Activated T-helper 17 cell treated with anti-CD3 and anti-CD28 coated beads, Interleukin-2, amount 50 U/mL, for 72 hours (primary cell): ENCODE measurements around the gene METTL3. TPM values are rescaled to one million over a fixed set of nuclear protein-coding genes. Genes with fewer than 3 reads are reported as not detected.

ENCODE experiments used
- ATAC-seq: fragments of 150-1000 bp; cut with Tn5 transposase; replicated peaks from 2 replicates; pipeline ENCODE4 v1.10.0; 2021; ENCODE audit warnings: mild to moderate bottlenecking, moderate library complexity
- H3K27ac Mint-ChIP-seq: one replicate; pipeline ENCODE4 v1.8.0; 2022; ENCODE audit warnings: mixed read lengths
- H3K27me3 Mint-ChIP-seq: one replicate; pipeline ENCODE4 v1.8.0; 2022; ENCODE audit warnings: mixed read lengths
- H3K36me3 Mint-ChIP-seq: one replicate; pipeline ENCODE4 v1.8.0; 2022; ENCODE audit warnings: low read depth, mild to moderate bottlenecking, mixed read lengths
- H3K4me1 Mint-ChIP-seq: one replicate; pipeline ENCODE4 v1.8.0; 2022; ENCODE audit warnings: mixed read lengths
- H3K4me3 Mint-ChIP-seq: one replicate; pipeline ENCODE4 v1.8.0; 2022; ENCODE audit warnings: mild to moderate bottlenecking, mixed read lengths
- H3K9me3 Mint-ChIP-seq: one replicate; pipeline ENCODE4 v1.8.0; 2022; ENCODE audit warnings: mixed read lengths
- total RNA-seq, 2 donors: library from RNA; stranded (reverse); gene quantifications; one replicate each; pipeline ENCODE4 v1.2.3, GENCODE V29; 2022

METTL3 gene
- total RNA-seq, 2 donors from 2014 or later, result 59.5 to 71.9 TPM

DNA sequence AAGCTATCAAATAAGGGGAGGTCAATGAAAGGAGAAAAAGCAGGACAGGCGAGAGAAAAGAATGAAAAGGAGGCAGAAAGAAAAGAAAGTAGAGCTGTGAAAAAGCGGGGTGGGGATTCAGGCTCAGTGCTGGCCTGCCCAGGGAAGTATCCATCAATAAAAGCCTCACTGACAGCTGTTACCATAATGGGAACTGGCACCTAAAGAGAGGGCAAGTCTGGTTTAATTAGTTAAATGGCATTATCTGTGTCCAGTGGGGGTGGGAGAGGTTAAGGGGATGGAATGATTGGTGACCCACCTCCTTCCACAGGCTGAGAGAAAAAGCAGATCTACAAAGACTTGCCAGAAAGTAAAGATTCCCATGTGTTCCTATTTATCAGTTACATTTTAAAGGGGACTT lies 7.6 kb upstream of the METTL3 start:
- Mint-ChIP-seq H3K36me3 (no peaks in the 10 kb centered on the region), H3K27me3 (peaks cover 8% of the 10 kb centered on the region), H3K9me3 (no peaks in the 10 kb centered on the region), H3K27ac (no peak overlapping the region), H3K4me1 (no peaks in the 10 kb centered on the region), H3K4me3 (no peak overlapping the region)
- ATAC-seq, result no peak

GRCh38 chr14:21514341-21514740 lies 3.2 kb upstream of the METTL3 start:
- Mint-ChIP-seq H3K36me3 (peaks cover 10% of the 10 kb centered on the region), H3K9me3 (no peaks in the 10 kb centered on the region), H3K4me1 (peaks cover 6% of the 10 kb centered on the region), H3K4me3 (no peak overlapping the region), H3K27me3 (peaks cover 8% of the 10 kb centered on the region), H3K27ac (no peak overlapping the region)
- no peak for ATAC-seq

DNA sequence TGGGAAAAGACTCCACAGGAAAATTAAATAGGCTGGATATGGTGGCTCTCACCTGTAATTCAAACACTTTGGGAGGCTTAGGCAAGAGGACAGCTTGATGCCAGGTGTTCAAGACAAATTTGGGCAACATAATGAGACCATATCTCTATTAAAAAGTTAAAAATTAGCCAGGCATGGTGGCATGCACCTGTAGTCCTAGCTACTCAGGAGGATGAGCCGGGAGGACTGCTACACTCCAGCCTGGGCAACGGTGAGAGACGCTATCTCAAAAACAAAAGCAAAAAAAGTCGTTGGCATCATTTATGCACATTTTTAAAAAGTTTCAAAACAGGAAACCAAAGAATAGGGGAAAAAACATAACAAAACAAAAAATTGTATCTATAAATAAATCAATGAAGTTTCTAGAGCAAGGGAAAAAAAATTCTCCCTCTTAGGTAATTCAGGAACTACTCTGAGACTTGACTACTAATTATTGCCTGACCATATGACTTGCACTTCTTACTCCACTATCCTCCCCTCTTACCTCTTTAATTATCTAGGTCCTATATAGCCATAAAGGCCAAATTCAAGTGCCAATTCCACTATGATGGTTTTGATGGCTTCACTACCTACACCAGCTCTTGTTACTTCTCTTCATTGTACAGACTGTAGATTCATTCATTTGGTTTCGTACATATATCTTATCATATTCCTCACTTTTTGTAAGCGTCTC lies 1.6 kb downstream of the METTL3 start:
- ATAC-seq, result no peak
- no peaks in the 10 kb centered on the region for H3K27me3 Mint-ChIP-seq
- peaks cover 45% of the 10 kb centered on the region for H3K36me3 Mint-ChIP-seq
- H3K4me3 Mint-ChIP-seq, result peak overlapping the region; percentile 84
- no peaks in the 10 kb centered on the region for H3K9me3 Mint-ChIP-seq
- H3K4me1 Mint-ChIP-seq, result peaks cover 19% of the 10 kb centered on the region
- H3K27ac Mint-ChIP-seq, result peak overlapping the region; percentile 82

- Mint-ChIP-seq H3K27ac (no peak overlapping the region), H3K36me3 (peaks cover 69% of the 10 kb centered on the region), H3K4me3 (no peak overlapping the region), H3K27me3 (no peaks in the 10 kb centered on the region), H3K4me1 (peaks cover 19% of the 10 kb centered on the region), H3K9me3 (no peaks in the 10 kb centered on the region)
- ATAC-seq, result no peak
Measured at GRCh38 chr14:21506557-21506956, 4.6 kb downstream of the METTL3 start.

- peak; percentile 82 for ATAC-seq
- peak overlapping the region; percentile 0 for H3K27ac Mint-ChIP-seq
- no peaks in the 10 kb centered on the region for H3K27me3 Mint-ChIP-seq
- H3K4me1 Mint-ChIP-seq, result peaks cover 23% of the 10 kb centered on the region
- peak overlapping the region; percentile 16 for H3K4me3 Mint-ChIP-seq
- peaks cover 81% of the 10 kb centered on the region for H3K36me3 Mint-ChIP-seq
- no peaks in the 10 kb centered on the region for H3K9me3 Mint-ChIP-seq
Measured at GRCh38 chr14:21505012-21505553, 6.1 kb downstream of the METTL3 start.

DNA sequence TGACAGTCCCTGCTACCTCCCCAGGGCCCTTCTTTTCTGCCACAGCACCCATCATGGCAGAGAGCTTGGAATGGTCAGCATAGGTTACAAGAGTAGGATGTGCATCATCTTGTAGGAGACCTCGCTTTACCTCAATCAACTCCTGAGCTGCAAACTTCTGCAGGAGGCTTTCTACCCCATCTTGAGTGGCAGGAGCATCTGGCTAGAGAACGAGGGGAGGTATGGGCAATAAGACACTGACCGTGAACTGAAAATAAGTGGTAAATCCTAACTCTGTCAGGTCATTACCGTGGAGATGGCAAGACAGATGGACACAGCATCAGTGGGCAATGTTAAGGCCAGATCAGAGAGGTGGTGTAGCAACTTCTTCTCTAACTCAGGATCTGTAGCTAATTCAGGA lies 7.8 kb downstream of the METTL3 start:
- H3K27ac Mint-ChIP-seq, result peak overlapping the region; percentile 41
- no peaks in the 10 kb centered on the region for H3K9me3 Mint-ChIP-seq
- no peaks in the 10 kb centered on the region for H3K27me3 Mint-ChIP-seq
- peaks cover 26% of the 10 kb centered on the region for H3K4me1 Mint-ChIP-seq
- ATAC-seq, result no peak
- H3K36me3 Mint-ChIP-seq, result peaks cover 81% of the 10 kb centered on the region
- no peak overlapping the region for H3K4me3 Mint-ChIP-seq

- peaks cover 18% of the 10 kb centered on the region for H3K4me1 Mint-ChIP-seq
- H3K4me3 Mint-ChIP-seq, result no peak overlapping the region
- peaks cover 85% of the 10 kb centered on the region for H3K36me3 Mint-ChIP-seq
- no peaks in the 10 kb centered on the region for H3K9me3 Mint-ChIP-seq
- no peaks in the 10 kb centered on the region for H3K27me3 Mint-ChIP-seq
- H3K27ac Mint-ChIP-seq, result no peak overlapping the region
- ATAC-seq, result no peak
Measured at GRCh38 chr14:21501568-21501967, 9.6 kb downstream of the METTL3 start.

DNA sequence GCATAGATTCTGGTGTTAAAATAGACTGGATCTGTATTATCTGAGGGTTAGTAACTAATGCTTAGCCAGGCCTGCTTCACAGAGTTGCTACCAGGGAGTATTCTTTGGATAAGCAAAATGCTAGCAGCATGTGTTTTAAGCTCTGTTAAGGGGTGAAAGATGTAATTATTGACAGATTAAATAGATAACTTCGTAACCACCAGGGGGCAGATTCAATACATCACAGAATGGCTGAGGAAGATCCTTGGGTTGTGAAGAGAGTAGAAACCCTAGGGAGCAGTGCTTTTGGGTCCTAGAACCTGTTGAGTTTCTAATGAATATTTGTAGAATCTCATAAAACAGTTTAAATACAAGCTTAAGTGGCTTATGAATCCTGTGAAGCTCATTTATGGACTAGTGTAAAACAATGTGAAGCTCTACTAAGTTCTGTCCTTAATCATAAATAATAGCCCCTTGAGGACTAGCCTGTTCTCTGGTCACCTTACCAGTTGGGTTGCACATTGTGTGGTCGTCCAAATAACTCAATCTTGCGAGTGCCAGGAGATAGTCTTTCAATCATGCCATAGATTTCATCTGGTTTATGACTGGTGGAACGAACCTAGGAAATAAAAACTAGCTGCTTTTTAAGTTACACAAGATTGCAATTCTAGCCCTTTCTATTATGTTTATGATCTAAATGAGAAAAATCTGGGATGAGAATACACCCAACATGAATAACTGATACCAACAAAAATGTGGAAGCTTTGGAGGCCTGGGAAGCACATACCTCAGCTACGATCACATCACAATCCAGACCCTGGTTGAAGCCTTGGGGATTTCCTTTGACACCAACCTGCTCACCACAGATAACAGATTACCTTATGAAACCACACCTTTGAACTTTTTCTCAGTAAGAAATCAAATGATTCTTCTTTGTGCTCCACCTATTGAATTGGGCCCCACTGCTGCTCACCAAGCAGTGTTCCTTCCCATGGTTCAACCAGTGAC lies 12.3 kb downstream of the METTL3 start:
- Mint-ChIP-seq H3K36me3 (peaks cover 100% of the 10 kb centered on the region), H3K27me3 (no peaks in the 10 kb centered on the region), H3K27ac (peak overlapping the region; percentile 75), H3K4me3 (peak overlapping the region; percentile 46), H3K4me1 (peaks cover 14% of the 10 kb centered on the region), H3K9me3 (no peaks in the 10 kb centered on the region)
- ATAC-seq, result peak; percentile 77

- Mint-ChIP-seq H3K36me3 (peaks cover 100% of the 10 kb centered on the region), H3K9me3 (no peaks in the 10 kb centered on the region), H3K4me1 (peaks cover 14% of the 10 kb centered on the region), H3K27me3 (no peaks in the 10 kb centered on the region), H3K27ac (no peak overlapping the region), H3K4me3 (no peak overlapping the region)
- no peak for ATAC-seq
Measured at GRCh38 chr14:21496453-21496852, 14.7 kb downstream of the METTL3 start.

GRCh38 chr14:21494902-21495762 lies 16.0 kb downstream of the METTL3 start:
- Mint-ChIP-seq H3K27me3 (no peaks in the 10 kb centered on the region), H3K9me3 (no peaks in the 10 kb centered on the region), H3K27ac (no peak overlapping the region), H3K4me1 (peaks cover 7% of the 10 kb centered on the region), H3K36me3 (peaks cover 100% of the 10 kb centered on the region), H3K4me3 (no peak overlapping the region)
- ATAC-seq, result no peak

DNA sequence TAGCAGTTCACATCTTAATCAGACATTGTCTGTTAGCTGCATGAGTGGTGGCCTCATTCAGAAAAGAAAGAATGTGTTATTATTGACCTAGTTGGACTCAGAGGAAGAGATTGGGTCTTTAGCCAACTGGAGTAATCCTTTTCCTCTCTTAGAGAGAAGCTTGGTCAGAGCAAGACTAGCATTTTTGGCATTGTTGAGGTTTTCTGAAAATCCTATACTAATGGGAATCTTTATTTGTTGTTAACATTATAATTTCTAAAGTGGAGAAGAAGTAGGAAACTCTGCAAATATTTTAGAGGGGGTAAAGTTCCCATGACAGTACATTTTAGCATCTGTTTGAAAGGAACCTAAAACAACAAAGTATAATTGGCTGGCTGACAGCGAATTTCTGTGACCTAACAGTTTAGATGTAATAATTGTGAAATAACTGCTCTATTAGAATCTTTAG lies 24.5 kb downstream of the METTL3 start:
- Mint-ChIP-seq H3K4me3 (no peak overlapping the region), H3K9me3 (no peaks in the 10 kb centered on the region), H3K27me3 (no peaks in the 10 kb centered on the region), H3K4me1 (peaks cover under 1% of the 10 kb centered on the region), H3K36me3 (peaks cover 75% of the 10 kb centered on the region), H3K27ac (peak overlapping the region; percentile 8)
- no peak for ATAC-seq

GRCh38 chr14:21476925-21477681 lies 34.0 kb downstream of the METTL3 start, which contains the start of the genes RAB2B and TOX4:
TSS of gene RAB2B (minus strand) at chr14:21476959. CDS start at chr14:21476872, 87 bp downstream.
TSS of gene TOX4 (plus strand) at chr14:21477195. CDS start at chr14:21477279, 84 bp downstream.
- H3K36me3 Mint-ChIP-seq, result peaks cover 86% of the 10 kb centered on the region
- H3K27me3 Mint-ChIP-seq, result no peaks in the 10 kb centered on the region
- peak; percentile 98 for ATAC-seq
- H3K4me3 Mint-ChIP-seq, result peak within 1 kb of the TSS; percentile 91
- peaks cover 12% of the 10 kb centered on the region for H3K4me1 Mint-ChIP-seq
- no peaks in the 10 kb centered on the region for H3K9me3 Mint-ChIP-seq
- H3K27ac Mint-ChIP-seq, result peak within 1 kb of the TSS; percentile 94

GRCh38 chr14:21476523-21476924 lies 34.6 kb downstream of the METTL3 start:
- Mint-ChIP-seq H3K27me3 (no peaks in the 10 kb centered on the region), H3K9me3 (no peaks in the 10 kb centered on the region), H3K36me3 (peaks cover 86% of the 10 kb centered on the region), H3K27ac (peak overlapping the region; percentile 94), H3K4me3 (peak overlapping the region; percentile 91), H3K4me1 (peaks cover 10% of the 10 kb centered on the region)
- ATAC-seq, result peak; percentile 63
